ENCODE data around the gene EVA1C.

- TF ChIP-seq, protein P1, sequence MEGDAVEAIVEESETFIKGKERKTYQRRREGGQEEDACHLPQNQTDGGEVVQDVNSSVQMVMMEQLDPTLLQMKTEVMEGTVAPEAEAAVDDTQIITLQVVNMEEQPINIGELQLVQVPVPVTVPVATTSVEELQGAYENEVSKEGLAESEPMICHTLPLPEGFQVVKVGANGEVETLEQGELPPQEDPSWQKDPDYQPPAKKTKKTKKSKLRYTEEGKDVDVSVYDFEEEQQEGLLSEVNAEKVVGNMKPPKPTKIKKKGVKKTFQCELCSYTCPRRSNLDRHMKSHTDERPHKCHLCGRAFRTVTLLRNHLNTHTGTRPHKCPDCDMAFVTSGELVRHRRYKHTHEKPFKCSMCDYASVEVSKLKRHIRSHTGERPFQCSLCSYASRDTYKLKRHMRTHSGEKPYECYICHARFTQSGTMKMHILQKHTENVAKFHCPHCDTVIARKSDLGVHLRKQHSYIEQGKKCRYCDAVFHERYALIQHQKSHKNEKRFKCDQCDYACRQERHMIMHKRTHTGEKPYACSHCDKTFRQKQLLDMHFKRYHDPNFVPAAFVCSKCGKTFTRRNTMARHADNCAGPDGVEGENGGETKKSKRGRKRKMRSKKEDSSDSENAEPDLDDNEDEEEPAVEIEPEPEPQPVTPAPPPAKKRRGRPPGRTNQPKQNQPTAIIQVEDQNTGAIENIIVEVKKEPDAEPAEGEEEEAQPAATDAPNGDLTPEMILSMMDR (IDR thresholded peaks at IDR 0.05): no peak
- TF ChIP-seq POLR2A (IDR thresholded peaks at IDR 0.05): peak; percentile 77
- TF ChIP-seq EP300 (IDR thresholded peaks at IDR 0.05): no peak
Measured at GRCh38 chr21:32392880-32393676, 19.4 kb upstream of the EVA1C start, which contains the start of gene URB1.

All from ovary (tissue), 3 donors.